ENCODE data around the gene CAPN15. TPM values are rescaled to one million over a fixed set of nuclear protein-coding genes. Genes with fewer than 3 reads are reported as not detected.
A peak's percentile ranks its signal among the peaks of the same experiment; 100 is the strongest.

The CAPN15 gene
- total RNA-seq, 1 experiment from 2014 or later = 91.2 TPM

DNA sequence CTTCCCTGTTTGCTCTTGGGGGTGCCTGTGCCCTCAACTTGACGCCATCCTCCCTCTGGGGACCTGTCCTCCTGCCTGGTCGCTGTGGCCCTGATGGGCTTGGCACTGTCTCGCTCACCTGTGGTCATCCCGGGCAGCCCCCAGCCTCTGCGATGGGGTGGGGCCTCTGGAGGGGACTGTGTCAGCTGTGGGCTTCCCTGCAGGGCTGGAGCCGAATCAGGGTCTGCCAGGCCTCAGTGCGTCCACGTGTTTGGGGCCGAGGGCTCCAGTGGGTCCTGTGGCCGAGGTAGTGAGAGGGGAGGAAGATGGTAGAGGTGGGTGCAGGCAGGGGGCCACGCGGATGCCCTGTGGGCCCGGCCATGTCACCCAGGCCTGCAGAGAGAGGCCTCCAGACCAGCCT lies 50.3 kb downstream of the CAPN15 start:
- POLR2A ChIA-PET (ENCODE audit: low non-redundant PET) = no interaction called here
- no peak overlapping the region for H3K4me3 ChIP-seq (ENCODE audit: low read depth, low read length, poor library complexity, severe bottlenecking)
- DNase-seq (ENCODE audit: low spot score) = no peak
- H3K4me1 ChIP-seq (ENCODE audit: insufficient read depth, low read length, poor library complexity, severe bottlenecking) = no peaks in the 10 kb centered on the region
- H3K36me3 ChIP-seq (ENCODE audit: insufficient read depth, low read length, poor library complexity, severe bottlenecking) = no peaks in the 10 kb centered on the region
- no peaks in the 10 kb centered on the region for H3K9me3 ChIP-seq (ENCODE audit: low read depth, low read length, poor library complexity, severe bottlenecking)
- no peaks in the 10 kb centered on the region for H3K27me3 ChIP-seq (replicated peaks; ENCODE audit: insufficient read depth, low read depth, low read length, poor library complexity)
- CTCF ChIA-PET = no interaction called here
- intact Hi-C loops (cut with micrococcal nuclease; ENCODE audit: unreplicated experiment) = no loop called here
- no peak overlapping the region for H3K27ac ChIP-seq (ENCODE audit: low read depth, low read length, poor library complexity, severe bottlenecking)
- TF ChIP-seq EZH2 (IDR thresholded peaks at IDR 0.05; ENCODE audit: borderline replicate concordance, low read depth, low read length, poor library complexity, severe bottlenecking) = no peak
- TF ChIP-seq CTCF (conservative IDR thresholded peaks at IDR 0.05; ENCODE audit: low read depth, low read length) = no peak
- BruUV-seq (replicated peaks) = no TSS peak

GRCh38 chr16:578232-578869 lies 50.8 kb downstream of the CAPN15 start:
- no peaks in the 10 kb centered on the region for H3K4me1 ChIP-seq (ENCODE audit: insufficient read depth, low read length, poor library complexity, severe bottlenecking)
- no peaks in the 10 kb centered on the region for H3K27me3 ChIP-seq (replicated peaks; ENCODE audit: insufficient read depth, low read depth, low read length, poor library complexity)
- H3K9me3 ChIP-seq (ENCODE audit: low read depth, low read length, poor library complexity, severe bottlenecking) = no peaks in the 10 kb centered on the region
- H3K4me3 ChIP-seq (ENCODE audit: low read depth, low read length, poor library complexity, severe bottlenecking) = no peak overlapping the region
- DNase-seq (ENCODE audit: low spot score) = no peak
- intact Hi-C loops (cut with micrococcal nuclease; ENCODE audit: unreplicated experiment) = no loop called here
- no peaks in the 10 kb centered on the region for H3K36me3 ChIP-seq (ENCODE audit: insufficient read depth, low read length, poor library complexity, severe bottlenecking)
- no TSS peak for BruUV-seq (replicated peaks)
- TF ChIP-seq CTCF (conservative IDR thresholded peaks at IDR 0.05; ENCODE audit: low read depth, low read length) = no peak
- TF ChIP-seq EZH2 (IDR thresholded peaks at IDR 0.05; ENCODE audit: borderline replicate concordance, low read depth, low read length, poor library complexity, severe bottlenecking) = no peak
- POLR2A ChIA-PET (ENCODE audit: low non-redundant PET) = no interaction called here
- H3K27ac ChIP-seq (ENCODE audit: low read depth, low read length, poor library complexity, severe bottlenecking) = no peak overlapping the region
- CTCF ChIA-PET = interaction anchor here (0.6 kb wide), 1 partner anchor 31 kb away, joined by 4 read pairs; no protein-coding TSS in a partner anchor

DNA sequence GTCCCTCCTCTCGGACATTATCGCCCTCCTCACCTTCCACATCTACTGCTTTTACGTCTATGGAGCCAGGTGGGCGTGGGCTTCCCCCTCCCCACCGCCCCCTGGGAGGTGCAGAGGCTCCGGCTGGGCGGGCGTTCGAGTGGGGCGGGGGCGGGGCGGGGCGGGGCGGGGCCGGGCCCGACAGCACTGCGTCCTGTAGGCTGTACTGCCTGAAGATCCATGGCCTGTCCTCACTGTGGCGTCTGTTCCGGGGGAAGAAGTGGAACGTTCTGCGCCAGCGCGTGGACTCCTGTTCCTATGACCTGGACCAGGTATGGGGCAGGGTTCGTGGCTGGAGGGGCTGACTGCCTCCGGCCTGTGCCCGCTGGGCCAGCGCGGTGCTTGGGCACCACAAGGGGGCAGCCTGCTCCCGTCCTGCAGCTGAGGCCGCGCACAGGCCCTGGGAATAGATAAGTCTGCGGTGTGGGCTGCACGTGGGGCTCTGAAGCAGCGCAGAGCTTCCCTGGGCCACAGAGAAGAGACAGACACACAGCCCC lies 51.4 kb downstream of the CAPN15 start:
- peak; percentile 68 for DNase-seq (ENCODE audit: low spot score)
- Histone ChIP-seq H3K9me3 (ENCODE audit: low read depth, low read length, poor library complexity, severe bottlenecking) (no peaks in the 10 kb centered on the region), H3K36me3 (ENCODE audit: insufficient read depth, low read length, poor library complexity, severe bottlenecking) (no peaks in the 10 kb centered on the region), H3K4me1 (ENCODE audit: insufficient read depth, low read length, poor library complexity, severe bottlenecking) (peaks cover 2% of the 10 kb centered on the region), H3K27ac (ENCODE audit: low read depth, low read length, poor library complexity, severe bottlenecking) (no peak overlapping the region), H3K27me3 (replicated peaks; ENCODE audit: insufficient read depth, low read depth, low read length, poor library complexity) (no peaks in the 10 kb centered on the region), H3K4me3 (ENCODE audit: low read depth, low read length, poor library complexity, severe bottlenecking) (no peak overlapping the region)
- CTCF ChIA-PET = interaction anchor here (0.6 kb wide), 1 partner anchor 30 kb away, joined by 4 read pairs; no protein-coding TSS in a partner anchor
- no TSS peak for BruUV-seq (replicated peaks)
- TF ChIP-seq CTCF (conservative IDR thresholded peaks at IDR 0.05; ENCODE audit: low read depth, low read length) (peak; percentile 68), EZH2 (IDR thresholded peaks at IDR 0.05; ENCODE audit: borderline replicate concordance, low read depth, low read length, poor library complexity, severe bottlenecking) (no peak)
- POLR2A ChIA-PET (ENCODE audit: low non-redundant PET) = no interaction called here
- intact Hi-C loops (cut with micrococcal nuclease; ENCODE audit: unreplicated experiment) = no loop called here

Measured in A673 (cell line).